Retinal pigment epithelial cell (primary cell): Measurements from ENCODE around the gene PAX5.

Source experiments
- DNase-seq: peaks from one replicate; pipeline ENCODE4 v3.0.0-alpha.2; 2010; ENCODE audit warnings: low read depth
- H3K4me3 ChIP-seq: 2 replicates; pipeline ENCODE4 v1.5.1; 2011; ENCODE audit warnings: mild to moderate bottlenecking, low read length, control low read depth, moderate library complexity
- TF ChIP-seq, protein P1 (sequence below): conservative IDR thresholded peaks from 2 replicates; pipeline ENCODE4 v1.5.1; 2011; ENCODE audit warnings: low read depth, low read length, control low read depth, inconsistent platforms

Gene PAX5

DNA sequence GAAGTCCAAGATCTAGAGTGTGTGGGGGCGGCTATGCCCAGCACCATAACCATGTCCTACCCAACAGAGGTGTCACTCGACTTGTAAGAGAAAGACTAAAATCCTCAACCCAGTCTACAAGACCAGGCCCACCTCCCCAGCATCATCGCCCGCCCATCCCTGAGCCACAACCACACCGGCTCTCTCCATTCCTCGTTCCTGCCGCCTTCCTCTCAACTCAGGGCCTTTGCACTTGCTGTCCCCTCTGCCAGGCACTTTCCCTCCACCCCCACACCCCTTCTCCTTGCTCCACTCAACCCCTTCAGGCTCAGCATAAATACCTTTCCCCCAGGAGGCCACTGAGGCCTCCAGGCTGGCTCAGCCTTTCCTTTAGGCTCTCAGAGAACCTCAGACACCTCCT is 69.3 kb downstream of the PAX5 start:
- no peak overlapping the region for H3K4me3 ChIP-seq
- DNase-seq = no peak
- TF ChIP-seq, protein P1, sequence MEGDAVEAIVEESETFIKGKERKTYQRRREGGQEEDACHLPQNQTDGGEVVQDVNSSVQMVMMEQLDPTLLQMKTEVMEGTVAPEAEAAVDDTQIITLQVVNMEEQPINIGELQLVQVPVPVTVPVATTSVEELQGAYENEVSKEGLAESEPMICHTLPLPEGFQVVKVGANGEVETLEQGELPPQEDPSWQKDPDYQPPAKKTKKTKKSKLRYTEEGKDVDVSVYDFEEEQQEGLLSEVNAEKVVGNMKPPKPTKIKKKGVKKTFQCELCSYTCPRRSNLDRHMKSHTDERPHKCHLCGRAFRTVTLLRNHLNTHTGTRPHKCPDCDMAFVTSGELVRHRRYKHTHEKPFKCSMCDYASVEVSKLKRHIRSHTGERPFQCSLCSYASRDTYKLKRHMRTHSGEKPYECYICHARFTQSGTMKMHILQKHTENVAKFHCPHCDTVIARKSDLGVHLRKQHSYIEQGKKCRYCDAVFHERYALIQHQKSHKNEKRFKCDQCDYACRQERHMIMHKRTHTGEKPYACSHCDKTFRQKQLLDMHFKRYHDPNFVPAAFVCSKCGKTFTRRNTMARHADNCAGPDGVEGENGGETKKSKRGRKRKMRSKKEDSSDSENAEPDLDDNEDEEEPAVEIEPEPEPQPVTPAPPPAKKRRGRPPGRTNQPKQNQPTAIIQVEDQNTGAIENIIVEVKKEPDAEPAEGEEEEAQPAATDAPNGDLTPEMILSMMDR = no peak

DNA sequence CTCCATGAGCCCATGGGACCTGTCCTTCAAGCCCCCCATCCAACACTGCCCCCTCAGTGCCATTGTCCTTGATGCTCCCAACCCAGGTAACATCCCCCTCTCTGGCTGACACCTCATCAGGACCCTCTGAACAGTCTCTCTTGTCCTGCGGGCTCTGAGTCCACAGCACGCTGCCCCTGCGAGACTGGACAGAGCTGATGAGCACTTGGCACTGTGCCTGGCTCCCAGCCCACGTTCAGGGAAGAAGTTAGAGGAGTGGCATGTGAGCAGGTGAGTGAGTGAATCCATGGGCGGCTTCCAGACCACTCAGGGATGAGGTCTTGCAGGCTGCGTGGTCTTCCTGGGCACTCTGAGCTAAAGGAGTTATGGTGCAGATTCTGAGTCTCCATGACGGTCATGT is 70.7 kb downstream of the PAX5 start:
- TF ChIP-seq, protein P1 = no peak
- no peak for DNase-seq
- no peak overlapping the region for H3K4me3 ChIP-seq

DNA sequence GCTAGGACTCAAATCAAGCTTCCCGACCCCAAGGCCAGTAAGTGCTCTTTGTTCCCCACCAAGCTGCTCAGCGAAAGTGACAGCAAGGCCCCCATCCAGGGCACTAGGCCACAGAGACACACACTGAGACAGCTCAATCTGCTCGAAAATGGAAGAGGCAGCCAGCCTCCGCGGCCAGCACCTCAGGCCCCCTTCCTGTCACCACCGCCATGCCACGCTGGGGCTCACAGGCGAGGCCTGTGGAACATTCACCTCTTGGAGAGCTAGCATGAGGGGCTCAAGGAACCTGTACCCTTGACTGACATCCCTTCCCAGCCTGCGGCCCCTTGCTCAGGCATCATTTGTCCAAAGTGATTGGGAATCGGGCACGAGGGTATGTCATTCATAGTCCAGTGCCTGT is 71.4 kb downstream of the PAX5 start:
- TF ChIP-seq, protein P1 = no peak
- no peak overlapping the region for H3K4me3 ChIP-seq
- no peak for DNase-seq

DNA sequence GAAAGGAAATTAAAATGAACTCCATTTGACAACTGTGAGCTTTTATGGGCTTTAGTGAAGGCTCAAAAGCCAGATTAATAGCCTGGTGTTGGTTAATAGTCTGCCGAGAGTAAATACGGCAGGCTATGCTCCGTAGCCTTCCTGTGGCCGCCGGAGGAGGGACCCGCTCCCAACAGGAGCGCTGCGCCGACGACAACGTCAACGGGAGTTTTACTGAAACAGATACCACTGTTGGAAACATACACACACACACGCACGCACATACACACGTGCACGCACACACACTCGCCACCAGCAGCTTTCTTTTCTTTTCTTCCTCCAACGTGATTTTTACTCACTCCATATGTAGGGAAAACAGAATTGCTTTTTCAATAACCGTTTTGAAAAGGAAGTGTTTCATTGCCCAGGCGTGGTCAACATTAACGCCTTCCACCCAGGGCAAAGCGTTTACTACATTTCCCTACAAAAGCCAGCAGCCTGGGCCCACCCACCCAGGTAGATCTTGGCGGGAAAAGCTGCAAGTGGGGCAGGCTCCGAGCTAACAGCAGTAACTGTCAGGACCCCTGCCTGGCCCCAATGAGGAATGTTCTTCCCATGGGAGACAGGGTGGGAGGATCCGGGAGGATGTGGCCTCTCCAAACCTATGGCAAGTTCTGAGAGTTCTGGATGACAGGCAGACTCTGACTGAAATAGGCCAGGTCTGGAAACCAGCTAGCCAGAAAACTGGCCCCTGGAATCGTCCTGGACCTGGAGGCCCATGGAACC is 72.3 kb downstream of the PAX5 start:
- TF ChIP-seq, protein P1 = no peak
- H3K4me3 ChIP-seq = no peak overlapping the region
- no peak for DNase-seq

DNA sequence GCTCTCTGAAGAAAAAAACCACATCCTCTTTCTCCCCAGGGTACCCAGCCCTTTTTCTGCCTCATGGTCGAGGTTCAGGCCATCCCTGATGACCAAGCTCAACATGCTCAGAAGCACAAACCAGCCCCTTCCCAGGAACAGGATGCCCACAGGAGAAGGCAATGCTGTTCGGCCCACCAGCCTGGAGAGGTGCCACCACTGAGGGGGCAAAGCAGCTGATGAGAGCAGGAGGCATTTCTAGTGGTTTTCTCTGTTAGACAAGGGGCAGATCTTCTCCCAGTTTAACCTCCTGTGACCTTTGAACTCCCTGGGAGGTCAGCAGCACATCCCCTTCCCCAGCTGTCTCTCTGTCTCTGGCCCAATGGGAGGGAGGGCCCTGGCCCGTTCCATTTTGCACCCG is 73.0 kb downstream of the PAX5 start:
- H3K4me3 ChIP-seq = no peak overlapping the region
- no peak for DNase-seq
- TF ChIP-seq, protein P1 = no peak

DNA sequence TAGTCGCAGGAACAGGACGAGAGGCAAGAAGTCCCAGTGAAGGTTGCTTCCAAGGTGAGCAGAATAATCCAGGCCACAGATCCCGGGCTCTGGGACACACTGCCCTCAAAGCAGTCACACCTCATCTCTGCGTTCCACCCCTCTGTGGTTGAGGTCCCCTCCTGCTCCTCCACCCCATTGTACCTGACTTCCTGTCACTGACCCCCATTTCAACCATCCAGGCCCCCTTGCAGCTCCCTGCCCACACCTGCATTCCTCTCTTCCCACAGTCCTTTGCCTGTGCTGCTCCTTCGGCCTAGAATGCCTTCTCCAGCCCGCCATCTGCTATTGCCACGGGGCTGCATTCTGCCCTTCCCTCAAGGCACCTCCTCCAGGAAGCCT is 73.5 kb downstream of the PAX5 start:
- TF ChIP-seq, protein P1 = no peak
- H3K4me3 ChIP-seq = no peak overlapping the region
- DNase-seq = no peak

DNA sequence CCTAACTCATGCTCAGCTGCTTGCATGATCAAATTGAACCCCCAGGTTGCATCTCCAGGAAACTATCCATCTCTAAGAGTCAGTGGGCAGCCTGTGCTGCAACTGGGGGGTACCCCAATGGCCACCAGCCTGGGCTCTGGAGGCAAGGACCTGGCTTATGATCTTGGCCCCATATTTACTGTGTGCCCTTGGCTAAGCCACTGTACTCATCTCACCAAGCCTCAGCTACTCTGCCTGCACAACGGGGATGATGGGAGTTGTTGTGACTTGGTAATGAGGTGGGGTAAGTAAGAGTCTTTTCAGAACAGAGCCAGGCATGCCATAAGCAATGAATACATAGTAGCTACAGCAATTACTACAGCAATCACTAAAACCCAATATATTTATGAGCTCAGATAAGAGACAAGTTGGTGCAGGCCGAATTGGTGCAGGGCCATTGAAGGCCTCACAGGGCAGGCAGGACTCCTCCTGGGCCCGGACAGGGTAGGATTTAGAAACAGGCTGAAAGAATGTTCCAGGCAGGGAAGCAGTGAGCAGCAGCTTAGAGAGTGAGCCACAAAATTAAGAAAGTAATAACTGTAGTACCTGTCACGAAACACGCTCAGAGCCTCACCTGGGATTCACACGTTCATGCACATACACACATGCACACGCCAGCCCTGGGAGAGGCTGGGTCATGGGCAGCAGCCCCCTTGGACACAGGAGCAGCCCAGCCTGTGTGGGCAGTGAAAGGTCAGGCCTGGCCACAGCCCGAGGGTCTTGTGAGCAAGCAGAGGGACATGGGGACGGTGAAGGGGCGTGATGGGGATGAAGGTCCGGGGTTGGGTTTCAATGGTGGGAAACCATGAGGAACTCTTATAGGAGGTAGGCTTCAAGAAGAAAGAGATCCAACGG is 74.1 kb downstream of the PAX5 start:
- no peak overlapping the region for H3K4me3 ChIP-seq
- DNase-seq = no peak
- TF ChIP-seq, protein P1 = no peak
